Naive B cell (primary cell): ENCODE results near the gene FOXN3. TPM values are rescaled to one million over a fixed set of nuclear protein-coding genes. Genes with fewer than 3 reads are reported as not detected.
"Not testable (repeated sequence)": the region's sequence is repeated elsewhere in the genome, so short reads cannot be mapped to it uniquely, and the experiment has no call there.

Experiments used
- ATAC-seq, 2 donors: fragments of 150-1000 bp; cut with Tn5 transposase; 2 replicates each; pipeline ENCODE4 v1.10.0; 2021; ENCODE audit warnings: low read depth in 2 of 2, mild to moderate bottlenecking in 2 of 2, moderate library complexity in 2 of 2
- DNase-seq: peaks from one replicate; pipeline ENCODE4 v3.0.0; 2022
- H3K27ac Mint-ChIP-seq, 6 donors: one replicate each; pipeline ENCODE4 v1.8.0; 2020 to 2022; ENCODE audit warnings: mild to moderate bottlenecking in 6 of 6, mixed read lengths in 6 of 6, moderate library complexity in 5 of 6, inconsistent platforms in 2 of 6
- H3K27me3 Mint-ChIP-seq, 3 donors: one replicate each; pipeline ENCODE4 v1.8.0; 2021 to 2022; ENCODE audit warnings: mixed read lengths in 3 of 3, mild to moderate bottlenecking in 1 of 3
- H3K36me3 Mint-ChIP-seq, 2 donors: one replicate each; pipeline ENCODE4 v1.8.0; 2020 to 2022; ENCODE audit warnings: mixed read lengths in 2 of 2, inconsistent platforms in 1 of 2, mild to moderate bottlenecking in 1 of 2
- H3K4me1 Mint-ChIP-seq, 3 donors: one replicate each; pipeline ENCODE4 v1.8.0; 2020 to 2022; ENCODE audit warnings: mixed read lengths in 3 of 3, inconsistent platforms in 1 of 3, mild to moderate bottlenecking in 1 of 3, moderate library complexity in 1 of 3
- H3K4me3 Mint-ChIP-seq, 8 donors: one replicate each; pipeline ENCODE4 v1.8.0; 2020 to 2022; ENCODE audit warnings: mild to moderate bottlenecking in 8 of 8, mixed read lengths in 8 of 8, moderate library complexity in 8 of 8, inconsistent platforms in 2 of 8
- H3K9me3 Mint-ChIP-seq, 7 donors: one replicate each; pipeline ENCODE4 v1.8.0; 2020 to 2022; ENCODE audit warnings: mixed read lengths in 7 of 7, mild to moderate bottlenecking in 5 of 7, inconsistent platforms in 2 of 7, moderate library complexity in 1 of 7
- polyA plus RNA-seq, 6 donors: library from polyadenylated mRNA; unstranded; fragments of 300-500 nt; fragmentation: Illumina TruSeq; gene quantifications; one replicate each; pipeline ENCODE4 v1.2.3, GENCODE V29; 2021; ENCODE audit warnings: low read depth in 6 of 6

Gene FOXN3
- polyA plus RNA-seq, 6 donors from 2014 or later = 47.8 to 77.5 (median 58.7) TPM

DNA sequence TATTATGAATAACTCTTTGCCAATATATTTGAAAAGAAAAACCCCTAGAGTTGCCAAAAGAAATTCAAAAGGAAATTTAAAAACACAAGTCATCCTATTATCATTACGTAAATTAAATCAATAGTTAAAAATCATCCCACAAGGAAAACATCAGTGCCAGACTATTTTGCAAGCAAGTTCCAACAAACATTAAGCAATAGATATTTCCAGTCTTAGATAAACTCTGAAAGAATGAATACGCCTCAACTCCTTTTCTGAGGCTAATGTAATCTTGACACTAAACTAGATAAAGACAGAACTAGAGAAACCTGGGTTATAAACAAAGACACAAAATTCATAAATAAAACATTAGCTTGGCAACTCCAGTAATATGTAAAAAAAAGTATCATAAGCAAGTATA is 245.9 kb downstream of the FOXN3 start:
- Mint-ChIP-seq H3K27me3 (no peaks in the 10 kb centered on the region), H3K27ac (no peak overlapping the region), H3K4me1 (peaks cover 7 to 19% (median 12%) of the 10 kb centered on the region in 3 donors), H3K36me3 (peaks cover 28 to 32% of the 10 kb centered on the region in 2 donors), H3K9me3 (peaks cover 6 to 37% (median 15%) of the 10 kb centered on the region in 7 donors), H3K4me3 (no peak overlapping the region)
- DNase-seq = no peak
- ATAC-seq = no peak

DNA sequence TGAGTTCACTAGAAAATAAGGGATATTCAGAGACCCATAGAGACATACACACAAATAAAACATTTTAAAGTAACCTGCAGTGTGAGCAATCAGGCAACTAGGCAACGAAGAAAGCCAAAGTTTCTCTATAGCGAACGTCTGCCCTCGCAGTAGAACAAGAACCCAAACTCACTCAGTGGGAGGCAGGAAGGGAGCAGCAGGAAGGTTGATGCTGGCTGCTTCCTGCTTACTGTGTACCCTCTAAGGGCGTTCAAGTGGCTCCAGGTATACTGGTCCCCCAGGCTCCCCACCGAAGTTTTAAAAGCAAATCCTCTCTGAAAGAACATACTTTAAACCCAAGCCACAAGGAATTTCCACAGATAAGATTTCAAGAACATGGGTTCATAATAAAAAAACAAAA is 249.3 kb downstream of the FOXN3 start:
- peaks cover 22 to 23% of the 10 kb centered on the region in 2 donors for H3K36me3 Mint-ChIP-seq
- no peak for ATAC-seq
- H3K27ac Mint-ChIP-seq = peak overlapping the region in 5 of 6 donors; percentile 21 to 92 (median 53)
- H3K27me3 Mint-ChIP-seq = no peaks in the 10 kb centered on the region
- no peak overlapping the region for H3K4me3 Mint-ChIP-seq
- H3K4me1 Mint-ChIP-seq = peaks cover 29 to 51% (median 37%) of the 10 kb centered on the region in 3 donors
- no peak for DNase-seq
- peaks cover 5 to 32% (median 12%) of the 10 kb centered on the region in 7 donors for H3K9me3 Mint-ChIP-seq

DNA sequence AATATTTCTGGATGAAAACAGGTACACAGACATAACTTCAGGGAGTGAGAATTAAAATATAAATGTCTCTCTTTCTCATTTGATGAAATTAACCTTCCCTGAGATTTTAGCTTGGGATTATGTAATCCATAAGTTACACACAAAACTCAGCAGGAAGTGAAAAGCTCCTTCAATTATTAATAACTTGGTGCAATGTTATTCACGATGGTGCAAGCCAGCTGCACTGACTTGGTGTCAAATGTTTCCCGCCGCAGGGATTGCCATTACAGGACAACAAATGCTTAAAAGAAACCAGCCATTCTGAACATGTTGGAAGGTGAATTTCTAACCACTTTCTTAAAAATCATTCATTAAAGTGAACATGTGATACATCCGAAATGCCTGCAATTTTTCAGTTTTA is 250.4 kb downstream of the FOXN3 start:
- Mint-ChIP-seq H3K4me3 (peak overlapping the region in 2 of 8 donors; percentile 29 to 33), H3K27me3 (no peaks in the 10 kb centered on the region), H3K27ac (peak overlapping the region in 5 of 6 donors; percentile 77 to 97 (median 89)), H3K36me3 (peaks cover 20 to 22% of the 10 kb centered on the region in 2 donors), H3K4me1 (peaks cover 29 to 51% (median 37%) of the 10 kb centered on the region in 3 donors), H3K9me3 (peaks cover 5 to 24% (median 11%) of the 10 kb centered on the region in 7 donors)
- DNase-seq (no peak), ATAC-seq (no peak)

DNA sequence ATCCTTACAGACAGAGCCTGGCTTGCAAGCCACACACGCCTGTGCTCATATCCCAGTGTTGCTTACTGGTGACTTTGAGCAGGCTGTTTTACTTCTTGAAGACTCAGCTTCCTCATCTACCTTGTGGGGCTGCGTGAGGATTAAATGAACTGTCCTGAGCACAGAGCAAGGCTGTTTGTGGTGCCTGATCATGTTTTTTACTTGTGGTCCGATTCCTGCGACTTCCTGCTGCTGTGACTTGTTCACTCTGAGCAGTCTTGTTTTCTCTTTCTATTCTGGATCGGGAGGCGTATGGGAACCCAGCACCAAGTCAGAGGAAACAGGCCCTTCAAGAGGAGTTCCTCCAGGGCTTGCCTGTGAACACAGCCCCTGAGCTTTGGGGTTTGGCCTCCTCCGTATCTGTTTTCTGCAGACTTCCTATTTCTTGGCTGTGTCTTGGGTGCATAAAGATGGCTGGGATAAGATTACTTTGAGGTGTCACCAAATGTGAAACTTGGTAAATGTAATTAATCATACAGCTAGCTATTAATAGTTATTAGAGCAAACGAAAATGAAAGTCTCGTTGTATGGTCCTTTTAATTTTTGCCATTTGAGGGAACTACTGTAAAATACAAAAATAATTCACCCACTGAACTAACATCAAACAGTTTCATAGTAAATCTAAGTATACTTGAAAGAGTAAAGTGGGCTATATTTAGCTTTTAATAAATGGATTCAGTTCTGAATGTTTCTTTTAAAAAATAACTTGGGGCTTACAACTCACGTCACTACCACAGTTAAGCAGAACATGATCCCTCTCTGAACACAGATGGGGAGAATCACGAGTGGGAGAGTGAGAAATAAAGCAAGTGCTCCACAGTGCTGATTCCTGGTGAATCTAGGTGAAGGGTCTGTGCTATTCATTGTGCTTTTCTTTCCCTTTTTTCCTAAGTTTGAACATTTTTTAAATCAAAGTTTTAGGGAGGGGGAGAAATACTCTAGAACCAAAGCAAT is 251.5 kb downstream of the FOXN3 start:
- ATAC-seq (peak; percentile 69 to 72), DNase-seq (peak; percentile 25)
- Mint-ChIP-seq H3K36me3 (peaks cover 20 to 31% of the 10 kb centered on the region in 2 donors), H3K27me3 (no peaks in the 10 kb centered on the region), H3K9me3 (peaks cover 5 to 18% (median 11%) of the 10 kb centered on the region in 7 donors), H3K4me3 (peak overlapping the region; percentile 70 to 93 (median 89)), H3K4me1 (peaks cover 29 to 51% (median 39%) of the 10 kb centered on the region in 3 donors), H3K27ac (peak overlapping the region; percentile 66 to 97 (median 88))

DNA sequence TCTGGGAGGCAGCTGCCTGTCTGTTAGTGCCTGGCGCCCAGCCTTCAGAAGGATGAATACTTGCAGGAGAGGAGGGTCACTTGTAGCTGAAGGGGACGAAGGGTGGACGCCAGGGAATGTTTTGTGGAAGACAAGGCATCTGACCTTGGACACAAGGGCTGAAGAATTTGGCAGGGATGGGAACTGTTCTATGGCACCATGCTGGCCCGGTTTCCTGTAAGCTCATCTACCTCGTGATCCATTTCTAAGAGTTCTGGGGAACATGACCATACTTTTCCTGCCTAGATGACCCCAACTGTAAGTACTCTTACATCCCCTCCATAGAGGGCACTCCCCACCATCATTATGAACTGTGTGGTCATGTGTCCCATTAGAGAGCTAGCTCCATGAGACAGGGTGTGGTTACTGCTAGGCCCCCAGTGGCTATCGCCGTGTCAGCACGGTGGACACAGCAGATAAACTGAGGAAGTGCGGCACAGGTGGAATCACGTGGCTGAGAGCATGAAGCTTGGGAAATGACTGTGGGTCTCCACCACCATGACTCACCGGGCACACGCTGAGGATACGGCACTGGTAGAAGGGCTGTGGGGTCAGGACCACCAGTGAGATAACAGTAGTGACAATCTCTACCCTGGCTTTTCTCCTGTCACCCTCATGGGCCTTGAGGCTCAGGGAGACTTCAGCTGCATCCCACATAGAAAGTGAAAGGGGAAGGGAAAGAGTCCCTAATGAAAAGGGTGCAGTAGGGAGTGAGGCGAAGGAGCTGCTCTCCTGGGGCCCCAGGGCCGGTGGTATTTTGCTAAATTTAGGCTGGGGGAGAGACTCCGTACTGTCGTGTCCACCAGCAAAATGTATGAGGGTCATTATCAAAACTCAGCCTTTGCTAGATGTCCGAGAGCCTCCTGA is 252.6 kb downstream of the FOXN3 start:
- Mint-ChIP-seq H3K27me3 (no peaks in the 10 kb centered on the region), H3K9me3 (peaks cover 5 to 18% (median 11%) of the 10 kb centered on the region in 7 donors), H3K36me3 (peaks cover 15 to 38% of the 10 kb centered on the region in 2 donors), H3K27ac (peak overlapping the region; percentile 66 to 97 (median 88)), H3K4me1 (peaks cover 29 to 54% (median 42%) of the 10 kb centered on the region in 3 donors), H3K4me3 (peak overlapping the region; percentile 70 to 93 (median 89))
- DNase-seq = no peak
- ATAC-seq = peak; percentile 29 to 43

DNA sequence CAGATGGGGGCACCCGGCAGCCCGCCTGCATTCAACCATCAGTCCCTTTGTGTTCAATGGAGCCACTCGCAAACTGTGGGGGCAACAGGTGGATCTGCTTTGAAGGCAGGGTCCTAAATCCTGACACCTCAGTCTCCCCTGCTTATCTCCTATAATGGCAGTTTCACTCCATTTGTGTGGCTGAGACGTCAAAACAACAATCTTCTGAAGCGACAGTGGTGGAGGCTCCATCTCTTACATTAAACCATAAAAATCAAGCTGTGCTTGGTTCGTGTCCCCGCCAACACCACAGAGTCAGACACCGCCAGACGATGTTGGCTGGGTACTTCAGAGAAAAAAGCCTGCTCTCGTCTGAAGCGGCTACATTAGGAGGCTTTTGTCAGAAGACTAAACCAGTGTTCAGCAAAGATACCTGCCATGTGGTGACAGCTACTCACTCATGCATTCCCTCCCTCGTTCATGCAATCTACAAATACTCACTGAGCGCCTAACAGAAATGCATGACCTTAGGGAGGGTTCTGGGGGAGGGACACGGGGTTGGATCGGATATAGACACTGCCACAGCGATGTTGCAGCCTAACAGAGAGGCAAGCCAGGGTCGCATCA is 253.9 kb downstream of the FOXN3 start:
- Mint-ChIP-seq H3K4me1 (peaks cover 29 to 54% (median 38%) of the 10 kb centered on the region in 3 donors), H3K27ac (peak overlapping the region in 1 of 6 donors; percentile 24), H3K9me3 (peaks cover 0 to 7% (median under 1%) of the 10 kb centered on the region in 7 donors), H3K27me3 (no peaks in the 10 kb centered on the region), H3K4me3 (peak overlapping the region in 2 of 8 donors; percentile 62 to 63), H3K36me3 (peaks cover 2 to 34% of the 10 kb centered on the region in 2 donors)
- ATAC-seq = no peak
- DNase-seq = no peak

DNA sequence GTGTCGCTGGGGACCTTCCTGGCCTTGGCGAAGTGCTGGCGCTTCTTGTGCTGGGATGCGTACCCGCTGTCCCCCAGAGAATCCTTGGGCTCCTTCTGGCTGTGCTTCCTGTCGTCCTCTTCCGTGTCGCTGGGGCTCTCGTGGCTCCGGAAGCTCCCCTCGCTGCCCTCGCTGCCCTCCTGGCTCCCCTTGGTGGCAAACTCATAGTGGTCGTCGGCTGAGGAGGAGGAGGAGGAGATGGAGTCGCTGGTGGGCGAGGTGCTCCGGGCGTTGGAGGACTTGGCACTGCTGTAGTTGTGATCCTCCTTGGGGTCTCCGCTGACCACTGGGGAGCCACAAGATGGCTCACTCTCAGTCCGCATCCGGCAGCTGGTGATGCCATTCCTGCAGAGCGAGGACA is 254.4 kb downstream of the FOXN3 start:
- Mint-ChIP-seq H3K27me3 (no peaks in the 10 kb centered on the region), H3K36me3 (peaks cover 0 to 29% of the 10 kb centered on the region in 2 donors), H3K27ac (peak overlapping the region in 1 of 6 donors; percentile 82), H3K4me3 (no peak overlapping the region), H3K4me1 (peaks cover 29 to 48% (median 35%) of the 10 kb centered on the region in 3 donors), H3K9me3 (peaks cover 0 to 2% (median 0%) of the 10 kb centered on the region in 7 donors)
- DNase-seq (no peak), ATAC-seq (no peak)

DNA sequence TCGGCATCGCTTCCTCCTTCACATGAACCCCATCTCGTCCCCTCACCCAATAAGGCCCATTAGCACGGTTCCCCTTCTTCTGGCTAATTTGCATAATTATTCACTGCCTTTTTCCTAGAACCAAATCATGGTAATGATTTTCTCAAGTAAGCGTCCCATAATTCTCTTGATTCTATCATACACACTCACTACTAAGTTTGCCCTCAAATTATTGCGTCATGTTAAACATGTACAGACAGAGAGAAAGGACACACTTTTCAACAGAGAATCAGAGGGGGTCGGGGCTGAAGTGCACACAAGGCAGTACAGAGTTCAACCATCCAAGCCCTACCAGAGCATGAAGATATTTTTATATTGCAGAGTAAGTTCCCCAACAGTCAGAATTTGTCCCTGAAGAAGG is 256.6 kb downstream of the FOXN3 start:
- Mint-ChIP-seq H3K36me3 (peaks cover 6 to 29% of the 10 kb centered on the region in 2 donors), H3K27ac (peak overlapping the region in 1 of 6 donors; percentile 37), H3K9me3 (no peaks in the 10 kb centered on the region), H3K4me3 (peak overlapping the region in 1 of 8 donors; percentile 16), H3K27me3 (no peaks in the 10 kb centered on the region), H3K4me1 (peaks cover 19 to 34% (median 23%) of the 10 kb centered on the region in 3 donors)
- ATAC-seq (no peak), DNase-seq (no peak)

DNA sequence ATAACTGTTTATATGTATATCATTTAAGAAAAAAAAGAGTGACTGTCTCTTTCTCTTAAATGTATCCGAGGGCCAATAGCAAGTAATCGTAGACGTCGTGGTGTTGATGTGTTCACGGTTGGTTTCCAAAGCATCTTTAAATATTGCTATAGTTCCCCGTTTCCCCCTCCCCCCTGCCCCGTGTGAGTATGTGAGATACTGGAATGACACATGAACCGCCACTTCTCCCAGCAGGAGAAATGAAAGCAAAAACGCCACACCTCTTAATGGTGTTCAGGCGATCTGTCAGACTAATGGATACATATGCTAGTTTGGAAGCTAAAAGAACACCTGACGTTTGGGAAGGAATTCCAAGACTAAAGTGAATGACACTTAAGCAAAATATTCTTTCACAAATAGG is 258.3 kb downstream of the FOXN3 start:
- H3K4me3 Mint-ChIP-seq = no peak overlapping the region
- H3K9me3 Mint-ChIP-seq = no peaks in the 10 kb centered on the region
- DNase-seq (no peak), ATAC-seq (no peak)
- no peaks in the 10 kb centered on the region for H3K27me3 Mint-ChIP-seq
- H3K36me3 Mint-ChIP-seq = peaks cover 13 to 35% of the 10 kb centered on the region in 2 donors
- no peak overlapping the region for H3K27ac Mint-ChIP-seq
- H3K4me1 Mint-ChIP-seq = peaks cover 3 to 16% (median 6%) of the 10 kb centered on the region in 3 donors

DNA sequence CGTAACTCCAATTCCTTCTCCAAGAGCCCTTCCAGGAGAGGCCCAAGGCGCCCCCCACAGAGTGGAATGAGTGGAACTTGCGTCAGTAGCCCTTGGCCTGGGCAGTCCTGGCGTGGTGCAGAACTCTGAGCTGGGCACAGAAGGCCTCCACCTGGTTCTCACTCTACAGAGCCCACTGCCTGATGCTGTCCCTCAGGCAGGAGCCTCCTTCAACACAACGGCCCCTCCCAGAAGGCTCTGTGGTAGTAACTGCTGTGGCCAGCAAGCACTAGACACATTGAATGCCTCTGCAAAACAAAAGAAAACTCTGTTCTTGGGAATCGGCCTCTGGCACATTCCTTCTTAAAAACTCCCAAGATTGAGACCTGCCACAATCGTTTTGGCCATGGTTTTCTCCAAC is 258.9 kb downstream of the FOXN3 start:
- not testable (repeated sequence) for H3K9me3 Mint-ChIP-seq, H3K4me3 Mint-ChIP-seq, ATAC-seq, DNase-seq, H3K27me3 Mint-ChIP-seq
- peaks cover 3 to 12% (median 6%) of the 10 kb centered on the region in 3 donors for H3K4me1 Mint-ChIP-seq
- H3K27ac Mint-ChIP-seq = peak overlapping the region in 3 of 6 donors; percentile 32 to 51 (median 49)
- H3K36me3 Mint-ChIP-seq = peaks cover 13 to 35% of the 10 kb centered on the region in 2 donors

DNA sequence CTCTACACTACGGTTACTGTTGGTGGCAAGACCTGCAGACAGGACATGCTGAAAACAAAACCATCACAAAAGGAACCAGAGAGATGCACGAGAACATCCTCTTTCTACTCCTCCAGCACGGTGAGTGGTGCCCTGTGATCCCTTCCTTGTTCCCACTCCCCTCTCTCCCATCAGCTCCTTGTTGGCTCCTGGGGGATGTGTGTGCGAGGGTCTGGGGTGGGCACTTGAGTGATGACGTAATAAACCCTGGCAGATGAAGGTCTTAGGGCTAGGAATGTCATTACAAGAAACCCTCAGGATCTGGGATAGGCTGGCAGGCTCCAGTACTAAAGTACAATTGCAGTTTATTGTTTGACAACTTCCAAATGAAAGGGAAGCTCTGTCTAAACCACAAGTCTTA is 261.5 kb downstream of the FOXN3 start:
- DNase-seq (no peak), ATAC-seq (no peak)
- H3K27ac Mint-ChIP-seq = no peak overlapping the region
- H3K27me3 Mint-ChIP-seq = no peaks in the 10 kb centered on the region
- no peak overlapping the region for H3K4me3 Mint-ChIP-seq
- peaks cover 7 to 17% (median 9%) of the 10 kb centered on the region in 3 donors for H3K4me1 Mint-ChIP-seq
- H3K36me3 Mint-ChIP-seq = peaks cover 28 to 31% of the 10 kb centered on the region in 2 donors
- H3K9me3 Mint-ChIP-seq = peaks cover 4 to 28% (median 18%) of the 10 kb centered on the region in 7 donors

DNA sequence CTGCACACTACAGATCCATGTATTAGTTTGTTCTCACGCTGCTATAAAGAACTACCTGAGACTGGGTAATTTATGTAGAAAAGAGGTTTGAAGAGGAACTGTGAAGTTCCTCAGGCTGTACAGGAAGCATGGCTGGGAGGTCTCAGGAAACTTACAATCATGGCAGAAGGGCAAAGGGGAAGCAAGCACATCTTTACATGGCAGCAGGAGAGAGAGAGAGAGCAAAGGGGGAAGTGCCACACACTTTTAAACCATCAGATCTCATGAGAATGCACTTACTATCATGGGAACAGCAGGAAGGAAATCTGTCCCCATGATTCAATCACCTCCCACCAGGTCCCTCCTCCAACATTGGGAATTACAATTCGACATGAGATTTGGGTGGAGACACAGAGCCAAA is 265.3 kb downstream of the FOXN3 start:
- Mint-ChIP-seq H3K27ac (peak overlapping the region in 2 of 6 donors; percentile 65 to 71), H3K4me1 (peaks cover 4 to 14% (median 12%) of the 10 kb centered on the region in 3 donors), H3K36me3 (peaks cover 17 to 36% of the 10 kb centered on the region in 2 donors), H3K9me3 (peaks cover 8 to 33% (median 22%) of the 10 kb centered on the region in 7 donors)
- not testable (repeated sequence) for ATAC-seq, H3K4me3 Mint-ChIP-seq, H3K27me3 Mint-ChIP-seq, DNase-seq
